Fibroblast of mammary gland (primary cell): ENCODE data around the gene TAF1B.

Experiments used
- DNase-seq: peaks from one replicate; pipeline ENCODE4 v3.0.0-alpha.2; 2010; ENCODE audit warnings: low read depth
- H3K4me3 ChIP-seq: 2 replicates; pipeline ENCODE4 v1.5.1; 2011; ENCODE audit warnings: low read depth, mild to moderate bottlenecking, low read length, moderate library complexity; ENCODE audit not compliant: control insufficient read depth
- TF ChIP-seq, protein P1 (sequence below): conservative IDR thresholded peaks from 2 replicates; pipeline ENCODE4 v1.5.1; 2011; ENCODE audit warnings: low read depth, low read length, inconsistent platforms; ENCODE audit not compliant: control insufficient read depth, insufficient read depth

TAF1B gene

GRCh38 chr2:9967053-9967775 lies 123.9 kb downstream of the TAF1B start:
- H3K4me3 ChIP-seq, result no peak overlapping the region
- peak; percentile 54 for DNase-seq
- TF ChIP-seq, protein P1, sequence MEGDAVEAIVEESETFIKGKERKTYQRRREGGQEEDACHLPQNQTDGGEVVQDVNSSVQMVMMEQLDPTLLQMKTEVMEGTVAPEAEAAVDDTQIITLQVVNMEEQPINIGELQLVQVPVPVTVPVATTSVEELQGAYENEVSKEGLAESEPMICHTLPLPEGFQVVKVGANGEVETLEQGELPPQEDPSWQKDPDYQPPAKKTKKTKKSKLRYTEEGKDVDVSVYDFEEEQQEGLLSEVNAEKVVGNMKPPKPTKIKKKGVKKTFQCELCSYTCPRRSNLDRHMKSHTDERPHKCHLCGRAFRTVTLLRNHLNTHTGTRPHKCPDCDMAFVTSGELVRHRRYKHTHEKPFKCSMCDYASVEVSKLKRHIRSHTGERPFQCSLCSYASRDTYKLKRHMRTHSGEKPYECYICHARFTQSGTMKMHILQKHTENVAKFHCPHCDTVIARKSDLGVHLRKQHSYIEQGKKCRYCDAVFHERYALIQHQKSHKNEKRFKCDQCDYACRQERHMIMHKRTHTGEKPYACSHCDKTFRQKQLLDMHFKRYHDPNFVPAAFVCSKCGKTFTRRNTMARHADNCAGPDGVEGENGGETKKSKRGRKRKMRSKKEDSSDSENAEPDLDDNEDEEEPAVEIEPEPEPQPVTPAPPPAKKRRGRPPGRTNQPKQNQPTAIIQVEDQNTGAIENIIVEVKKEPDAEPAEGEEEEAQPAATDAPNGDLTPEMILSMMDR, result no peak

- DNase-seq, result no peak
- TF ChIP-seq, protein P1, result no peak
Observed at GRCh38 chr2:9968553-9969497, 125.6 kb downstream of the TAF1B start.

DNA sequence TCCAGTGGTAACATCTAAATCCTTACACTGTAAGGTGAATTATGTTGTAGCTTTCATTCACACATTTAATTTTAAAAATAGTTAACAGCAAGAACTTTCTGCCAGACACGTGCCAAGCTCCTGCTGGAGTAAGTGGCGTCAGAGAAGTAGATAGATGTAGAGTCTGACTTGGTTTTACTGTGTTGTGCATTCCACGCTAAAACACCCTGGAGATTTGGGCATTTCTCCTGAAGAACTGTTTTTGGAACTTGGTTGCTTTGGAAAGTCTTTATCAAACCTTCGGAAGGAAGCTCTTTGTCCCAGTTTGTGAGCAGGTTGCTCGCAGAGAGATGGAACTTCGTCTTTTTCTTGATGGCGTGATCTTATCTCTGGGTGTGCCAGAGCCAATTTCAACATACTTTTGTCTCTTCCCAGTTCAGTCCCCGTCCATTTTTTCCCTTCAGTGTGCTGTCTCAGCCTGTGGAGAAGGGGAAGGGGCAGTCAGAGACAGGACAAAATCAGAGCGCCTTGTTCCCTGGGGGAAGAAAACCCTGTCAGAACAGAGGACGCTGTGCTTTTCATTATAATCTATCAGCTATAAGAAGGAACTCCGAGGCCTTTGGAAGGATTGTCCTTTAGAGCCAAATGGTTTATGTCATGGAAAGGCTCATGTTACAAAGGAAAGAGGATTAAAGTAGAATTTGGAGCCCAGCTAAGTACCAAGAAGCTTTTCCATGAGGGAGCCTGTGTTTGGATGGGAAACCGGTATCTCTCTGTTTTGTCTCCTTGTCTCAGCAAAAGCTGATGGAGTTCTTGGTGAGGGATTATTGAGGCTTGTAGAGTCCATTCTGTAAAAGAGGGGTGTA lies 127.1 kb downstream of the TAF1B start:
- TF ChIP-seq, protein P1, result no peak
- DNase-seq, result peak; percentile 30

More at GRCh38 chr2:9968553-9969497, 125.6 kb downstream of the TAF1B start:
- no peak overlapping the region for H3K4me3 ChIP-seq

GRCh38 chr2:9971105-9971818 lies 128.0 kb downstream of the TAF1B start:
- DNase-seq, result peak; percentile 67
- TF ChIP-seq, protein P1, result no peak

More for the DNA sequence above, 127.1 kb downstream of the TAF1B start:
- no peak overlapping the region for H3K4me3 ChIP-seq

DNA sequence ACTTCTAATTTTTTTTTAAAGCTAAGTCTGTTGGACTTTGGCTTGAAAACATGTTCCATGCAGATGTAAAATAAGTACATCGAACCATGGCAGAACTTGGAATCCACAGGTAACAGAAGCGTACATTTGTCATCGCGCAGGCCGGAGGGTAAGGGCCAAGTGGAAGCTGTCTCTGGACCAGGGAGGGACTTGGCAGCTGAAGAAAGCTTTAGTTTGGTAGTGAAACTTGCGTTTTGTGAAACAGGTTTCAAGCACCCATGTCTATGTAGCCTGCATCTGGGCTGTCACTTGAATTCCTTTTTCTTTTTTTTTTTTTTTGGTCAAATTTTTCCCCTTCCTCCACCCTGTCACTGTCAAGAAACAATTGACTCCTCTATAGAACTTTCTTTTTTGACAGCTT lies 128.6 kb downstream of the TAF1B start:
- no peak overlapping the region for H3K4me3 ChIP-seq
- TF ChIP-seq, protein P1, result no peak
- DNase-seq, result no peak

More at GRCh38 chr2:9971105-9971818, 128.0 kb downstream of the TAF1B start:
- H3K4me3 ChIP-seq, result no peak overlapping the region
